ENCODE measurements around the gene NDC1.

GRCh38 chr1:53727461-53728092 is 110.5 kb downstream of the NDC1 start:
- no peak for TF ChIP-seq CTCF (IDR thresholded peaks at IDR 0.05; ENCODE audit: insufficient read depth, low read depth, low read length)
- TF ChIP-seq EZH2 (IDR thresholded peaks at IDR 0.05; ENCODE audit: insufficient read depth, low read length) = no peak
